ENCODE data around the gene PNKD.

- TF ChIP-seq HDAC2 (IDR thresholded peaks at IDR 0.05; ENCODE audit: borderline replicate concordance in 1 of 2, low read depth in 2 of 2, low read length in 2 of 2), result no peak
- TF ChIP-seq RAD21 (IDR thresholded peaks at IDR 0.05 in 1 of 2, conservative IDR thresholded peaks at IDR 0.05 in 1 of 2; ENCODE audit: low read depth in 2 of 2, low read length in 2 of 2), result no peak
- TF ChIP-seq EZH2 (IDR thresholded peaks at IDR 0.05; ENCODE audit: low read depth, low read length, severe bottlenecking), result no peak
- no peak for TF ChIP-seq SIN3A (conservative IDR thresholded peaks at IDR 0.05 in 1 of 2, IDR thresholded peaks at IDR 0.05 in 1 of 2; ENCODE audit: low read depth in 1 of 2, low read length in 2 of 2)
- TF ChIP-seq CTCF (IDR thresholded peaks at IDR 0.05; ENCODE audit: control extremely low read depth in 1 of 3, insufficient read depth in 1 of 3, low read depth in 1 of 3, low read length in 3 of 3), result no peak
- no peak for TF ChIP-seq ASH2L (IDR thresholded peaks at IDR 0.05; ENCODE audit: low read length)
Observed at GRCh38 chr2:218226903-218227302, 43.4 kb upstream of the PNKD start.
